ENCODE data around the gene NRAP.

DNA sequence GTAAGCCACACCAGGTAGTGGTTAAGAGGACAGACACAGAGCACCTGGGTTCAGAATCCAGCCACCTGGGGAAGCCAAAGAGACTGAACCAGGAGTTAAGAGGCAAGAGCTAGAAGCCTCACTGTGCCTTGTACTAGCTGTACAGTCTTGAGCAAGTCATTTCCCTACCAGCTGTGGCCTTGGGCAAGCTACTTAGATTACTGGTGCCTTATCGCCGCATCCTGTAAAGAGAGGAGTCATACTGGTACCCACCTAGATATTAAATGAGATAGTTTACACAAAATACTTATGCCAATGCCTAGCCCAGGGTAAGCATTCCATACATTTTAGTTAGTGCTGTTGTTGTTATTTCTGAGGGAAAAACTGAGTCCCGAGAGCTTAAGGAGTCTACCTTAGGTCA, 63.3 kb downstream of the NRAP start:
- TF ChIP-seq POLR2A (IDR thresholded peaks at IDR 0.05; ENCODE audit: low read length), result no peak
- TF ChIP-seq GATA1 (IDR thresholded peaks at IDR 0.05; ENCODE audit: low read depth, low read length), result no peak
